Neural progenitor cell (in vitro differentiated cells): ENCODE results near the gene AGPAT4.

Experiments
- EZH2 ChIP-seq: fragments of 200-600 bp; sonication (generic); IDR thresholded peaks from 2 replicates; pipeline ENCODE4 v1.6.1; 2017; ENCODE audit warnings: antibody characterized with exemption, mild to moderate bottlenecking, moderate library complexity
- EZH2phosphoT487 ChIP-seq: fragments of 200-600 bp; sonication (generic); IDR thresholded peaks from 2 replicates; pipeline ENCODE4 v1.6.1; 2017; ENCODE audit warnings: antibody characterized with exemption
- TF ChIP-seq, protein P1 (sequence below): fragments of 200-600 bp; sonication (generic); IDR thresholded peaks from 2 replicates; pipeline ENCODE4 v1.5.1; 2017; ENCODE audit warnings: antibody characterized with exemption, mild to moderate bottlenecking

DNA sequence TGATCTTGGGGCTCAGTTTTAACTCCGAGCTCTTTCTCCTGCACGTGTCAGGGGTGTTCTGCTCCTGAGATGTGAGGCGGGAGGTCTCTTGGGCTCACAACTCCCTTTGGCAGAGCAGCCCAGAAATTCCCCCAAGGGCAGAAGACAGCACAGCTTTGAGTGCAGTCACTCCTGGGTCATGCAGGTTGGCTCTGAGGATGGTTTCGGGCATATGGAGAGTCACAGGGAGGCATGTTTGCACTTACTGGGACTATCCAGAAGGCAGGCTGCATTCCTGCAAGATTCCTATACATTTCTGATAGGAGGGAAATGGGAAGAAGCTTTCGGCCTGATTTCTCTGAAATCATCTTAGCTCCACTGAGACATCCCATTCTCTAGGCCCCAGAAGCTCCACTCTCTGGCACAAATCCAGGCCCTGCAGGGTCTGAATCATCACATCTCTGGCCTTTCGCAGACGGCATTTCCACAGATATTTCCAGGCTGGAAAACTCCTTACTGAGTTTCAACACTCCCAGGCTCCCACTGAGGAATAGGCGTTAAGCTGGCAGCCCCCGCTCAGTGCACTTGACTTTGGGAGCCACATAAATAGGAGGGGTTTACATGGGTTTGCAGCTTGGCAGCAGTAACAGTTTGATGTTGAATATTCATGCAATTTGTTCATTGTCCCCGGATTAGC, 39.7 kb downstream of the AGPAT4 start:
- TF ChIP-seq, protein P1, sequence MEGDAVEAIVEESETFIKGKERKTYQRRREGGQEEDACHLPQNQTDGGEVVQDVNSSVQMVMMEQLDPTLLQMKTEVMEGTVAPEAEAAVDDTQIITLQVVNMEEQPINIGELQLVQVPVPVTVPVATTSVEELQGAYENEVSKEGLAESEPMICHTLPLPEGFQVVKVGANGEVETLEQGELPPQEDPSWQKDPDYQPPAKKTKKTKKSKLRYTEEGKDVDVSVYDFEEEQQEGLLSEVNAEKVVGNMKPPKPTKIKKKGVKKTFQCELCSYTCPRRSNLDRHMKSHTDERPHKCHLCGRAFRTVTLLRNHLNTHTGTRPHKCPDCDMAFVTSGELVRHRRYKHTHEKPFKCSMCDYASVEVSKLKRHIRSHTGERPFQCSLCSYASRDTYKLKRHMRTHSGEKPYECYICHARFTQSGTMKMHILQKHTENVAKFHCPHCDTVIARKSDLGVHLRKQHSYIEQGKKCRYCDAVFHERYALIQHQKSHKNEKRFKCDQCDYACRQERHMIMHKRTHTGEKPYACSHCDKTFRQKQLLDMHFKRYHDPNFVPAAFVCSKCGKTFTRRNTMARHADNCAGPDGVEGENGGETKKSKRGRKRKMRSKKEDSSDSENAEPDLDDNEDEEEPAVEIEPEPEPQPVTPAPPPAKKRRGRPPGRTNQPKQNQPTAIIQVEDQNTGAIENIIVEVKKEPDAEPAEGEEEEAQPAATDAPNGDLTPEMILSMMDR: no peak
- TF ChIP-seq EZH2phosphoT487 (no peak), EZH2 (no peak)
